PC-9 (cell line): ENCODE results near the gene NRXN2. TPM values are rescaled to one million over a fixed set of nuclear protein-coding genes. Genes with fewer than 3 reads are reported as not detected.

ENCODE experiments used
- BruUV-seq: library from RNA; stranded (reverse); fragments of 400-500 nt; replicated peaks from 2 replicates; lab custom pipeline; 2021; lab: Mats Ljungman, UMichigan
- CTCF ChIA-PET: fragments of 300-600 bp; sonication (Branson Sonifier 250); formaldehyde crosslinking; loops from one replicate; lab custom pipeline; 2022; ENCODE audit warnings: antibody characterized with exemption; lab: Charles Lee
- POLR2A ChIA-PET: fragments of 300-600 bp; sonication (Branson Sonifier 250); formaldehyde crosslinking; loops from one replicate; lab custom pipeline; 2022; ENCODE audit warnings: antibody characterized with exemption; ENCODE audit not compliant: unreplicated experiment; lab: Charles Lee
- DNase-seq, 2 experiments: peaks; one replicate each; pipeline versions ENCODE4 v3.0.0 to v3.0.0-alpha.2; 2015 to 2022; ENCODE audit warnings: mixed read lengths in 1 of 2
- H2AFZ ChIP-seq: fragments of 200-600 bp; sonication (generic); 2 replicates; pipeline ENCODE4 v1.8.1; 2017; ENCODE audit warnings: antibody characterized with exemption
- H3F3A ChIP-seq: fragments of 200-600 bp; sonication (generic); 2 replicates; pipeline ENCODE4 v1.8.1; 2017; ENCODE audit warnings: antibody characterized with exemption, mild to moderate bottlenecking, low read depth; ENCODE audit not compliant: insufficient read depth
- H3K27ac ChIP-seq: fragments of 200-600 bp; sonication (generic); 2 replicates; pipeline ENCODE4 v1.6.1; 2016; ENCODE audit warnings: mixed run types
- H3K27me3 ChIP-seq: fragments of 200-600 bp; sonication (generic); 2 replicates; pipeline ENCODE4 v1.6.1; 2016; ENCODE audit warnings: low read depth, mixed run types; ENCODE audit not compliant: insufficient read depth
- H3K36me3 ChIP-seq: fragments of 200-600 bp; sonication (generic); 2 replicates; pipeline ENCODE4 v1.6.1; 2016; ENCODE audit warnings: low read depth, mixed run types
- H3K4me1 ChIP-seq: fragments of 200-600 bp; sonication (generic); replicated peaks from 2 replicates; pipeline ENCODE4 v1.6.1; 2016; ENCODE audit warnings: mixed run types; ENCODE audit not compliant: insufficient read depth
- H3K4me2 ChIP-seq: fragments of 200-600 bp; sonication (generic); 2 replicates; pipeline ENCODE4 v1.6.1; 2017; ENCODE audit warnings: mixed run types
- H3K4me3 ChIP-seq: fragments of 200-600 bp; sonication (generic); 2 replicates; pipeline ENCODE4 v1.6.1; 2016; ENCODE audit warnings: mixed run types
- H3K79me2 ChIP-seq: fragments of 200-600 bp; sonication (generic); 2 replicates; pipeline ENCODE4 v1.6.1; 2017; ENCODE audit warnings: low read depth, mixed run types
- H3K9me2 ChIP-seq: fragments of 200-600 bp; sonication (generic); 2 replicates; pipeline ENCODE4 v1.8.1; 2017; ENCODE audit warnings: mild to moderate bottlenecking; ENCODE audit not compliant: insufficient read depth
- H3K9me3 ChIP-seq: fragments of 200-600 bp; sonication (generic); 2 replicates; pipeline ENCODE4 v1.8.1; 2016; ENCODE audit warnings: low read depth; ENCODE audit not compliant: insufficient read depth
- H4K20me1 ChIP-seq: fragments of 200-600 bp; sonication (generic); 2 replicates; pipeline ENCODE4 v1.8.1; 2017; ENCODE audit not compliant: insufficient read depth
- CTCF ChIP-seq: fragments of 200-600 bp; sonication (generic); conservative IDR thresholded peaks from 2 replicates; pipeline ENCODE4 v1.6.1; 2017; ENCODE audit warnings: mixed run types, antibody characterized with exemption, mild to moderate bottlenecking, moderate library complexity
- EZH2 ChIP-seq: fragments of 200-600 bp; sonication (generic); IDR thresholded peaks from 2 replicates; pipeline ENCODE4 v1.8.0; 2017; ENCODE audit warnings: antibody characterized with exemption, low read depth
- intact Hi-C: fragments of 100-400 bp; cut with micrococcal nuclease; formaldehyde crosslinking; loops from one replicate; pipeline ENCODE4 v1.10.0; 2022; ENCODE audit not compliant: unreplicated experiment
- total RNA-seq: library from RNA; stranded (reverse); gene quantifications from 2 replicates; pipeline ENCODE4 v1.2.3, GENCODE V29; 2021

The NRXN2 gene
- total RNA-seq, 1 experiment from 2014 or later = not detected

DNA sequence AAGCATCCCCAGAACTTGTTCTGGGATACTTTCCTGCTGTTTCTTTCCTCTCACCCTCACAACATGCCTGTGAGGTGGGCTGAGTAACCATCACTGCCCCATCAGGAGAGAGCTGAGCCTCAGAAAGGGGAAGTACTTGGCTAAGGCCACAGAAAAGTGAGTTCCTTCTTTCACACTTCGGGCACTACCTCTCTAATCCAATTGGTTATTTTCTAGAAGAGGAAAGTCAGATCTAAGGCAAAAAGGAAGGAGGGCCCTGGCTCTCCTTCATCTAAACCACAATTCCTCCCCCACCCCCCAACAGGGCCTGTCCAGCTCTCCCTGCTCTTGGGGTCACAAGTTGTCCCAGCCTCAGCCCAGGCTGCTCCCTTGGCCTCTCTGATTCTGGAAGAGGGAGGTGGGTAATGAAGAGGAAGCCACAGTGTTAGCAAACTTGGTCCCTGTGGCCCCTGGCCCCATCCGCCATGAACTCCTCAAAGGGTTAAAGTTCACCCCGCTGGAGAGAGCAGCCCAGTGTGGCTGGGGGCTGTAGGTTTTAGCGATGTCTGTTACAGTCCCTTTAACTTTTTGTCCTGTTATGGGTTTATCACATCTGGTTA is 98.0 kb downstream of the NRXN2 start:
- Histone ChIP-seq H3K36me3 (no peaks in the 10 kb centered on the region), H3K27ac (no peak overlapping the region), H3K4me2 (no peak overlapping the region), H3K9me2 (no peaks in the 10 kb centered on the region), H3K79me2 (no peaks in the 10 kb centered on the region), H2AFZ (no peak overlapping the region), H3K4me3 (no peak overlapping the region), H3K27me3 (peaks cover 21% of the 10 kb centered on the region; the same call in 1 of the 2 replicates), H3F3A (no peaks in the 10 kb centered on the region), H3K4me1 (no peaks in the 10 kb centered on the region), H4K20me1 (no peaks in the 10 kb centered on the region), H3K9me3 (no peaks in the 10 kb centered on the region)
- ChIA-PET POLR2A (no interaction called here), CTCF (no interaction called here)
- intact Hi-C loops = no loop called here
- DNase-seq = no peak
- no TSS peak for BruUV-seq
- no peak for TF ChIP-seq EZH2
- TF ChIP-seq CTCF = no peak

GRCh38 chr11:64622681-64623080 is 100.3 kb downstream of the NRXN2 start:
- H3K27me3 ChIP-seq = peaks cover 8% of the 10 kb centered on the region; the same call in 1 of the 2 replicates
- TF ChIP-seq CTCF = no peak
- no peak for TF ChIP-seq EZH2
- no peak overlapping the region for H3K27ac ChIP-seq
- CTCF ChIA-PET = no interaction called here
- no peaks in the 10 kb centered on the region for H3K9me3 ChIP-seq
- H3K9me2 ChIP-seq = no peaks in the 10 kb centered on the region
- H4K20me1 ChIP-seq = no peaks in the 10 kb centered on the region
- H3F3A ChIP-seq = no peaks in the 10 kb centered on the region
- H3K4me3 ChIP-seq = no peak overlapping the region
- no peaks in the 10 kb centered on the region for H3K4me1 ChIP-seq
- no peak overlapping the region for H3K4me2 ChIP-seq
- DNase-seq = no peak
- intact Hi-C loops = no loop called here
- H2AFZ ChIP-seq = no peak overlapping the region
- BruUV-seq = no TSS peak
- H3K36me3 ChIP-seq = no peaks in the 10 kb centered on the region
- no peaks in the 10 kb centered on the region for H3K79me2 ChIP-seq
- POLR2A ChIA-PET = no interaction called here

- Histone ChIP-seq H3K9me2 (no peaks in the 10 kb centered on the region), H3K27ac (no peak overlapping the region), H3K79me2 (no peaks in the 10 kb centered on the region), H3K36me3 (no peaks in the 10 kb centered on the region), H3K4me2 (no peak overlapping the region), H3K9me3 (no peaks in the 10 kb centered on the region), H3K27me3 (peaks cover 8% of the 10 kb centered on the region; the same call in 1 of the 2 replicates), H2AFZ (no peak overlapping the region), H3F3A (no peaks in the 10 kb centered on the region), H3K4me1 (no peaks in the 10 kb centered on the region), H4K20me1 (no peaks in the 10 kb centered on the region), H3K4me3 (no peak overlapping the region)
- BruUV-seq = no TSS peak
- ChIA-PET POLR2A (interaction anchor here (0.7 kb wide), 1 partner anchor 12 kb away, joined by 4 read pairs; no protein-coding TSS in a partner anchor), CTCF (no interaction called here)
- intact Hi-C loops = no loop called here
- no peak for DNase-seq
- TF ChIP-seq CTCF (no peak), EZH2 (no peak)
These were observed 101.5 kb downstream of the NRXN2 start for GRCh38 chr11:64621283-64622019.
